PFSK-1 (cell line): ENCODE measurements around the gene SIGLEC1.

ENCODE experiments used
- FOXP2 ChIP-seq: optimal IDR thresholded peaks from 2 replicates; pipeline ENCODE3; 2011; ENCODE audit warnings: borderline replicate concordance, control low read depth, inconsistent platforms; ENCODE audit not compliant: insufficient read depth; ENCODE audit errors: extremely low read length, extremely low read depth
- POLR2AphosphoS5 ChIP-seq: IDR thresholded peaks from 2 replicates; pipeline ENCODE4 v1.6.1; 2012; ENCODE audit warnings: low read depth, mild to moderate bottlenecking, control low read depth, low read length, moderate library complexity
- SIN3A ChIP-seq: IDR thresholded peaks from 2 replicates; pipeline ENCODE4 v1.6.1; 2012; ENCODE audit warnings: mild to moderate bottlenecking, low read length, moderate library complexity, borderline replicate concordance; ENCODE audit not compliant: insufficient read depth
- TAF1 ChIP-seq: IDR thresholded peaks from 2 replicates; pipeline ENCODE4 v1.6.1; 2012; ENCODE audit warnings: low read length, control low read depth, borderline replicate concordance; ENCODE audit not compliant: insufficient read depth
- TF ChIP-seq, protein P1 (sequence below), 2 experiments: IDR thresholded peaks; 2 replicates each; pipeline versions ENCODE4 v1.6.1 to v1.8.0; 2011 to 2012; ENCODE audit warnings: low read depth in 2 of 2, low read length in 2 of 2, control low read depth in 1 of 2, inconsistent platforms in 1 of 2, mild to moderate bottlenecking in 1 of 2, moderate library complexity in 1 of 2; ENCODE audit not compliant: insufficient read depth in 1 of 2

Gene SIGLEC1

DNA sequence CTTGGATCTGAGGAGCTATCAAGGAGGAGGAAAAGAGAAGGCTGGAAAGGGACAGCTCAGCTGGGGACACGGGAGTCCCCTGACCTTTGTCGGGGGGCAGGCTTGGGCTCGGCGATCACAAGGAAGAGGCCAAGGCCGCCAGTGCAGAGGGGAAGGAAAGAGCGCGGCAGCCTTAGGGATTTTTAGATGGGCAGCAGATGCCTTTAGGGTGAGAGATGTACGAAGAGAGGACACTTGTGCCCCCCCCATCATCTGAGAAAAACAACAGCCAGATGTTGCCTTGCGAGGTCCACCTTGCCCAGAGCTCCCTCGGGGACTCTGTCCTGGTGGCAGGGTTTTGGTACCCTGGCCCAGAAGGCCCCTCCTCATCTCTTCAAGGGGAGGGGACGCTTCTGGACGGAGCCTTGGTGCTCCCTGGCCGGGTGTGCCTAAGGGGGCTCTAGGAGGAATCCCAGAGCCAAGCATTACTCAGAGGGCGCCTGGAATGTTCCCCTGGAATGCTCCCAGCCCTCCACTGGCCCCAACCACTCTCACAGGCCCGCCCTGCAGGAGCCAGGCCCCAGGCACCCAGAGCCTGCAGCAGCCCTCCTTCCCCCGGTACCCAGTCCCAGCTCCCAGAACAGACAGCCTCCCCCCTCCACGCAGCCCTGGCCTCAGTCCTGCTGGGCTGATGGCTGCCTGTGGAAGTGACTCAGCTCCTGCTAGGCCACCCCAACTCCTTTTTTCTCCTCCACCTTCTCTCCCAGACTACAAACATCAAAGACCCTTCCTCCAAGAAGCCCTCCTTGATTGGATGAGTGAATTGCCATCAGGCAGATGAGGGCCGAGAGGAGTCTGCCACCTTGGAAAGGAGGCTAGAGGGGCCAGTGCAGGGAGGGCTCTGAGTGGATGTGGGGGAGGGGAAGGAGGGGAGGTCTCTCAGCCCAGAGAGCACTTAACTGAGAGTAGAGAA lies 32.4 kb downstream of the SIGLEC1 start:
- TF ChIP-seq FOXP2: no peak
- no peak for TF ChIP-seq POLR2AphosphoS5
- TF ChIP-seq, protein P1, sequence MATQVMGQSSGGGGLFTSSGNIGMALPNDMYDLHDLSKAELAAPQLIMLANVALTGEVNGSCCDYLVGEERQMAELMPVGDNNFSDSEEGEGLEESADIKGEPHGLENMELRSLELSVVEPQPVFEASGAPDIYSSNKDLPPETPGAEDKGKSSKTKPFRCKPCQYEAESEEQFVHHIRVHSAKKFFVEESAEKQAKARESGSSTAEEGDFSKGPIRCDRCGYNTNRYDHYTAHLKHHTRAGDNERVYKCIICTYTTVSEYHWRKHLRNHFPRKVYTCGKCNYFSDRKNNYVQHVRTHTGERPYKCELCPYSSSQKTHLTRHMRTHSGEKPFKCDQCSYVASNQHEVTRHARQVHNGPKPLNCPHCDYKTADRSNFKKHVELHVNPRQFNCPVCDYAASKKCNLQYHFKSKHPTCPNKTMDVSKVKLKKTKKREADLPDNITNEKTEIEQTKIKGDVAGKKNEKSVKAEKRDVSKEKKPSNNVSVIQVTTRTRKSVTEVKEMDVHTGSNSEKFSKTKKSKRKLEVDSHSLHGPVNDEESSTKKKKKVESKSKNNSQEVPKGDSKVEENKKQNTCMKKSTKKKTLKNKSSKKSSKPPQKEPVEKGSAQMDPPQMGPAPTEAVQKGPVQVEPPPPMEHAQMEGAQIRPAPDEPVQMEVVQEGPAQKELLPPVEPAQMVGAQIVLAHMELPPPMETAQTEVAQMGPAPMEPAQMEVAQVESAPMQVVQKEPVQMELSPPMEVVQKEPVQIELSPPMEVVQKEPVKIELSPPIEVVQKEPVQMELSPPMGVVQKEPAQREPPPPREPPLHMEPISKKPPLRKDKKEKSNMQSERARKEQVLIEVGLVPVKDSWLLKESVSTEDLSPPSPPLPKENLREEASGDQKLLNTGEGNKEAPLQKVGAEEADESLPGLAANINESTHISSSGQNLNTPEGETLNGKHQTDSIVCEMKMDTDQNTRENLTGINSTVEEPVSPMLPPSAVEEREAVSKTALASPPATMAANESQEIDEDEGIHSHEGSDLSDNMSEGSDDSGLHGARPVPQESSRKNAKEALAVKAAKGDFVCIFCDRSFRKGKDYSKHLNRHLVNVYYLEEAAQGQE (IDR thresholded peaks at IDR 0.05; ENCODE audit: insufficient read depth in 1 of 2, low read depth in 2 of 2, low read length in 2 of 2): no peak
- TF ChIP-seq SIN3A: no peak
- TF ChIP-seq TAF1: no peak

DNA sequence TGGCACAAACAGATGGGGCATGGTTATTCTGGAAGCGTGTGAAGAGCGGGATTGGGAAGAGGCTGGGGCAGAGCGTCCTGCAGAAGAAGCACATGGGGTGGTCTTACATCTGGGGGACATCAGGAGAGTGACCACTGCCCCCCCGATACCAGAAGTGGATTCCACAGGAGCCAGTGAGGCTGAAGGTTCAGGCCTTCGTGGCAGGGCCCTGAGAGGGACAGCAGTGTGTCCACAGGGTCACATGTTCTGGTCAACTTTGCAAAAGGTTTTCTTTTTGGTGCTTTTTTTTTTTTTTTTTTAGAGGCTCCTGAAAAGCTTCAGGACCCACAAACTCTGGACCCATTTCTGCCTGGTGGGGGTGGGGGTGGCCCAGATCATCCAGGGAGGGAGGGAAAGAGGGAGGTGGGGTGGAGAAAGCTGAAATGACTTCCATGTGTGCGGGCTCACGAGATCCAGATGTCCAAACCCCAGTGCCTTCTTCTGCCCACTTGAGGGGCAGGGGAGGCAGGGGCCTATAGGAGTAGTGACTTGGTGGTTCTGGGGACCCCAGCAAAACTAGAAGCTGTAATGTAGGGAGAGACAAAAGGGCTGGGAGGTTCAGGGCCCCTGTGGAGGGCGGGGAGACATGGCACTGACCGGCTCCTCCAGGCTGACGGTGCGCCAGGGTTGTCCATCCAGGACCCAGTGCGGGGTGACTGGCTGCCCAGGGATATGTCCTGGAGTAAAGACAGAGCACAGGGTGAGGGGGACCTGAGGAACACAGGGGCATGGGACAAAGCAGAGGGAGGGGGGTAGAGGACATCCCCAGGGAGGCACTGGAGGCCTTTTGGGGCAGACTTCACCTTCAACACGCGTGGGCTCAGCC lies 33.3 kb downstream of the SIGLEC1 start:
- TF ChIP-seq SIN3A: no peak
- no peak for TF ChIP-seq POLR2AphosphoS5
- no peak for TF ChIP-seq TAF1
- TF ChIP-seq, protein P1 (IDR thresholded peaks at IDR 0.05; ENCODE audit: insufficient read depth in 1 of 2, low read depth in 2 of 2, low read length in 2 of 2): no peak
- no peak for TF ChIP-seq FOXP2

DNA sequence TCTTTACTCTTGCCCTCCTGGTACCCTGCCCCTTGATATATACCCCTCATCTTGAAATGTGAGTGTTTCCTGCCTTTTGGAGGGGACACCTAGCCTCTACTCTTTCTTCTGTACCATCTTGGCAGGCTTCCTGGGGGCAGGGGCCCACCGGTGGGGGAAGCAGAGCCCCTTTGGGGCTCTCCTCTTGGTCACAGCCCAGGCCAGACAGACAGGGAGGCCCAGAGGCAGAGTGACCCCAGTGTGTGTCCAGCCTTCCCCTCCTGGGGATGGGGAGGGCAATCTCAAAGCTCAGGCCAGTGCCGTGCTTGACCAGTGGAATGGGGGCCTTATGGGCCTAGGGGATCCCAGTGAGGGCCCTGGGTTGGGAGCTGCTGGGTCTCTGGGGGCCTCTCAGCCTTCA lies 34.2 kb downstream of the SIGLEC1 start:
- TF ChIP-seq, protein P1 (IDR thresholded peaks at IDR 0.05; ENCODE audit: insufficient read depth in 1 of 2, low read depth in 2 of 2, low read length in 2 of 2): no peak
- no peak for TF ChIP-seq FOXP2
- TF ChIP-seq SIN3A: no peak

DNA sequence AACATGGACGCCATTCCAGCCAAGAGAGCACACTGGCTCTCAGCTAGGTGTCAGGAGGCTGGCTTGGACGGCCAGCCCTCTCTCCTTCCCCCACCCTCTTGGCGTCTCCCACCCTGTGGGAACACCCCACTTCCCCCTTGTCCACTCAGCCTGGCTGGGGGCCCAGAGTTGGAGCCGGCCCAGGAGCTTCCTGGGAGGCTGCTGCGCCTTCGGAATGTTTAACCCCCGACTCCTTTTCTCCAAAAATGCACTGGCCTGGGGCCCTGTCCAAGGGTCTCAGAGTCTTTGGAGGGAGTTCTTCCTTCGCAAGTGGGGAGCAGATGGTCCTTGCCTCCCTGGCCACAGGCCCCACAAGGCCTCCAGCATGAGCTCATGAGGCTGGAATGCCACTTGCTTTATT lies 34.7 kb downstream of the SIGLEC1 start:
- TF ChIP-seq, protein P1 (IDR thresholded peaks at IDR 0.05; ENCODE audit: insufficient read depth in 1 of 2, low read depth in 2 of 2, low read length in 2 of 2): no peak
- no peak for TF ChIP-seq POLR2AphosphoS5
- no peak for TF ChIP-seq TAF1
- no peak for TF ChIP-seq SIN3A
- no peak for TF ChIP-seq FOXP2
